ENCODE data around the gene TGFA.

GRCh38 chr2:70511971-70512729, 41.5 kb downstream of the TGFA start:
- TF ChIP-seq CTCF (conservative IDR thresholded peaks at IDR 0.05; ENCODE audit: low read length) (no peak), EZH2phosphoT487 (IDR thresholded peaks at IDR 0.05; ENCODE audit: borderline replicate concordance) (no peak)
